SK-N-MC (cell line): ENCODE measurements around the gene CD2AP.

Experiments used
- EZH2 ChIP-seq: fragments of 200-600 bp; sonication (generic); IDR thresholded peaks from one replicate; pipeline ENCODE4 v1.6.1; 2017; ENCODE audit warnings: antibody characterized with exemption
- FOXP2 ChIP-seq: optimal IDR thresholded peaks from 2 replicates; pipeline ENCODE3; 2011; ENCODE audit warnings: mild to moderate bottlenecking, moderate library complexity; ENCODE audit not compliant: insufficient read depth; ENCODE audit errors: extremely low read length, control extremely low read depth
- POLR2AphosphoS5 ChIP-seq: IDR thresholded peaks from 2 replicates; pipeline ENCODE4 v1.6.1; 2012; ENCODE audit warnings: mild to moderate bottlenecking, low read depth, low read length, borderline replicate concordance

- TF ChIP-seq POLR2AphosphoS5 (no peak), FOXP2 (no peak), EZH2 (no peak)
Measured at GRCh38 chr6:47551670-47552069, 74.1 kb downstream of the CD2AP start.
